ENCODE data around the gene FERMT2. TPM values are rescaled to one million over a fixed set of nuclear protein-coding genes. Genes with fewer than 3 reads are reported as not detected.

FERMT2 gene
- total RNA-seq, 1 experiment from 2014 or later = 40.8 TPM

DNA sequence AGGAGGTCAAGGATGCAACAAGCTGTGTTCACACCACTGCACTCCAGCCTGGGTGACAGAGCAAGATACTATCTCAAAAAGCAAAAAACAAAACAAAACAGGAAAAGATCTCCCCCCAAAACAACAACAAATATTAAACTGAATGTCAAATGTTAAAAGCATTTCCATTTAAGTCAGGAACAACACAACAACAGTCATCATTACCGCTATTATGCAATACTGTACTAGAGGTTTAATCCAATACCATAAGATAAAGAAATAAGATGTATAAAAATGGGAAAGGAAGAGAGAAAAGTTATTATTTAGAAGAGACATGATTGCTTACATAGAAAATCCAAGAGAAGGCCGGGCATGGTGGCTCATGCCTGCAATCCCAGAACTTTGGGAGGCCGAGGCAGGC, 36.6 kb downstream of the FERMT2 start:
- in situ Hi-C loops (cut with HindIII; ENCODE audit: low pct_unique_long_range_greater_than_20kb, low sequenced_read_pairs) = no loop called here
- no peak for DNase-seq (ENCODE audit: low read depth, low spot score)

GRCh38 chr14:52913271-52913670, 37.6 kb downstream of the FERMT2 start:
- in situ Hi-C loops (cut with HindIII; ENCODE audit: low pct_unique_long_range_greater_than_20kb, low sequenced_read_pairs) = no loop called here
- peak; percentile 38 for DNase-seq (ENCODE audit: low read depth, low spot score)

- DNase-seq (ENCODE audit: low read depth, low spot score) = no peak
- in situ Hi-C loops (cut with HindIII; ENCODE audit: low pct_unique_long_range_greater_than_20kb, low sequenced_read_pairs) = no loop called here
Observed at GRCh38 chr14:52911904-52912303, 38.9 kb downstream of the FERMT2 start.

DNA sequence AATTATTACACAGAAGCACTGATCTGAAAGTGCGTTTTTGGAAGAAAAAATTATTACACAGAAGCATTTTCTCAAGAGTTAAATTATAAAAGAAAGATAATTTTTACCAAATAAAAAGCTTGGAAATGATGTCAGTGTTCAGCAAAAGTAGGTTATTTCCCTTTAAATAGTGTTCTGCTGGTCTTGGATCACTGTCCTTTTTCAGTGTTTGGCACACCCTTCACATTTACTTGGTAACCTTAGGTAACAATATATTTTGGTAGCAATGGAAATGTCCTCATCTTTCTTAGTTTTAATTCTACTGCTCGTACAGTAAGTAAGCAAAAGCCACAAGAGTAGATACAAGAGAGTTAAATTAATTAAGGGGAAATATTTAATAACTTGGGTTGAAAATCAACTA, 40.3 kb downstream of the FERMT2 start:
- DNase-seq (ENCODE audit: low read depth, low spot score) = no peak
- in situ Hi-C loops (cut with HindIII; ENCODE audit: low pct_unique_long_range_greater_than_20kb, low sequenced_read_pairs) = no loop called here

- no peak for DNase-seq (ENCODE audit: low read depth, low spot score)
- in situ Hi-C loops (cut with HindIII; ENCODE audit: low pct_unique_long_range_greater_than_20kb, low sequenced_read_pairs) = no loop called here
Observed at GRCh38 chr14:52907949-52908348, 42.9 kb downstream of the FERMT2 start.

GRCh38 chr14:52906141-52906601, 44.7 kb downstream of the FERMT2 start:
- DNase-seq (ENCODE audit: low read depth, low spot score) = no peak
- in situ Hi-C loops (cut with HindIII; ENCODE audit: low pct_unique_long_range_greater_than_20kb, low sequenced_read_pairs) = no loop called here

- DNase-seq (ENCODE audit: low read depth, low spot score) = no peak
- in situ Hi-C loops (cut with HindIII; ENCODE audit: low pct_unique_long_range_greater_than_20kb, low sequenced_read_pairs) = no loop called here
Observed at GRCh38 chr14:52902971-52903619, 47.8 kb downstream of the FERMT2 start.

DNA sequence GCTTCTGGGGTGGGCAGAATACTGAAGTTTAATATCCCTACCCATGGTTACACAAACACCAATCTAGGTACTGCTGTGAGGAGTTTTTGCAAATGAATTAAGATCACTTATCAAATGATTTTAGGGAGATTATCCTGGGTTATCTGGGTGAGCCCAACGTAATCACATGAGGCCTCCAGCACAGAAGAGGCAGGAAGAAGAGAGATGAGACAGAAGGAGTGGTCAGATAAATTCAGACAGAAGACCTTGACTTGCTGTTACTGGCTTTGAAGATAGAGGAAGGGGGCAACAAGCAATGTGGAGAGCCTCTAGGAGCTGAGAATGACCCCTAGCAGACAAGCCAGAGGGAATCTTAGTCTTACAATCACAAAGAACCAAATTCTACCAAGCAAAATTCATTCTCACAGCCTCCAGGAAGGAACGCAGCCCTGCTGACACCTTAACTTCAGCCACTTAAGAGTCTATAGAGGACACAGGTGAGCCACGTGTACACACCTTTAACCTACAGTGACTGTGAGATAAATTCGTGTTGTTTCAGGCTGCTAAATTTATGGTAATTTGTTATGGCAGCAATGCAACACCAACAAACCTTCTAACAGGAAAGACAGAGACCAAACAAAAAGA, 49.4 kb downstream of the FERMT2 start:
- in situ Hi-C loops (cut with HindIII; ENCODE audit: low pct_unique_long_range_greater_than_20kb, low sequenced_read_pairs) = no loop called here
- no peak for DNase-seq (ENCODE audit: low read depth, low spot score)

- in situ Hi-C loops (cut with HindIII; ENCODE audit: low pct_unique_long_range_greater_than_20kb, low sequenced_read_pairs) = no loop called here
- no peak for DNase-seq (ENCODE audit: low read depth, low spot score)
Observed at GRCh38 chr14:52900731-52901130, 50.1 kb downstream of the FERMT2 start.

DNA sequence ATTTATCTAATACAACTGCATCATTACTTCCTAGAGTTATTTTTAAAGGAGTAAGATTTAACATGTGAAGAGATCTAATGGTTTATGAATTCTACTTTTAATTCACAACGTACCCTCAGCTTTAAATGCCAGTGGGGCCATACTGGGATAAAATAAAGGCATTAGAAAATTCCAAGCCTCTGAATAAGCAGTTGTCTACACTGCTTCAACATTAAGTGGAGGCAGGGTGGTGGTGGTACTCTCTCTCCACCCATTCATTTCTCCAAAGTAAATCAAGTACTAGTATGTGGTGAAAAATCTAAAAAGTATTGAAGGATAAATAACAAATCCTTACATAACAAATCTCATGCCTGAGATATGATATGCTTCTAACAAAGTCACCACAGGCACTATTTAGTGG, 52.4 kb downstream of the FERMT2 start:
- no peak for DNase-seq (ENCODE audit: low read depth, low spot score)
- in situ Hi-C loops (cut with HindIII; ENCODE audit: low pct_unique_long_range_greater_than_20kb, low sequenced_read_pairs) = no loop called here

GRCh38 chr14:52895000-52895399, 55.9 kb downstream of the FERMT2 start:
- DNase-seq (ENCODE audit: low read depth, low spot score) = peak; percentile 39
- in situ Hi-C loops (cut with HindIII; ENCODE audit: low pct_unique_long_range_greater_than_20kb, low sequenced_read_pairs) = no loop called here

GRCh38 chr14:52891800-52892199, 59.0 kb downstream of the FERMT2 start:
- no peak for DNase-seq (ENCODE audit: low read depth, low spot score)
- in situ Hi-C loops (cut with HindIII; ENCODE audit: low pct_unique_long_range_greater_than_20kb, low sequenced_read_pairs) = no loop called here

DNA sequence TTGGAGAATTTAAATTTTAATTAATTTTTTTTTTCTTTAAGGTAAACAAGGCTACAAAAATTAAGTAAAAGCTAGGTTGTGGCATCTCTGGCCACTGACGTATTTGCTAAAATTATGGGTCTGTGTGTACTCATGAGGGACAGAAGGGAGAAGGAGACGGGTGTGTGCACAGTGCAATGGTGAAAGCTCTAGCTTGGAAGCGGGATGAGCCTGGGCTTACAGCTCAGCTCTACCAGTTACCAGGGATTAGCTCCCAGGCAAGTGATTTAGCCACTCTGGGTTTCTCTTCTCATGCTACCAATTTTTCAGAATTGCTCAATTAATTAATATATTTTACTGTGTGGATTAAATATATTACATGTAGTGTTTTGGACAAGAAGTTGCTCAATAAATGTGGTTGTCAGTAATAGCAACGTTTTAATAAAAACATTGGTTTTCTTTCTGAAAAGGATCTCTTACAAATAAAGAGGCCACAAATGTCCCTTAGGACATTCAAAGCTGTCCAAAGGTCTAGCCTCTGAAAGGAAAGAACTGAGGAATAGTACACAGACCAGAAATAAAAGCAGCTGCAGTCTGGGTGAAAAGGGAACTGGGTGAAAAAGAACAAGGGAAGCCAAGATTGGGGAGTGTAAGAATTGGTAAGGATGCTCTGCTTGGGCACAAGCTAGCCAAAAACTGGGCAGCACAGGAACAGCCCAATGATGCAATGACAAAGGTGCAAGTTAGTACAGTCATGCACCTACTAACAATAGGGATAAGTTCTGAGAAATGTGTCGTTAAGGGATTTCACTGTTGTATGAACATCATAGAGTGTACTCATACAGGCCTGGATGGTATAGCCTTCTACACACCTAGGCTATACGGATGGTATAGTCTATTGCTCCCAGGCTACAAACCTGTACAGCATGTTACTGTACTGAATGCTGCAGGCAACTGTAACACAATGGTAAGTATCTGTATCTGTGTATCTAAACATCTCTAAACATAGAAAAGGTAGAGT, 61.7 kb downstream of the FERMT2 start:
- no peak for DNase-seq (ENCODE audit: low read depth, low spot score)
- in situ Hi-C loops (cut with HindIII; ENCODE audit: low pct_unique_long_range_greater_than_20kb, low sequenced_read_pairs) = no loop called here

GRCh38 chr14:52888159-52888558, 62.7 kb downstream of the FERMT2 start:
- in situ Hi-C loops (cut with HindIII; ENCODE audit: low pct_unique_long_range_greater_than_20kb, low sequenced_read_pairs) = no loop called here
- DNase-seq (ENCODE audit: low read depth, low spot score) = no peak

DNA sequence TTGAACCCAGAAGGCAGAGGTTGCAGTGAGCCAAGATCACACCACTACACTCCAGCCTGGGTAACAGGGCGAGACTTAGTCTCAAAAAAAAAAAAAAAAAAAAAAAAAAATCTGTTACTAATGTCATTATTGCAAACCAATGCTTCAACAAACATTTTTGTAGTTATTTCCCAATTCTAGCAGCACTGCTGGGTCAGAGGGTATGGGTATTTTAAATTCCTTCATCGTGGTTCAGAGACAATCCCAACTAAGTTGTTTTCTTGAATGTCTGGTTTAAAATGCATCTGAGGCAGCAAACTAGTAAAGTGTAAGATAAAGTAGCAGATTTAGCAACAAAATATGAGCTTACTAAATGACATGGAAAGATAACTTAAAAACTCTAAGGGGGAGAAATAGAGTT, 65.6 kb downstream of the FERMT2 start:
- DNase-seq (ENCODE audit: low read depth, low spot score) = no peak
- in situ Hi-C loops (cut with HindIII; ENCODE audit: low pct_unique_long_range_greater_than_20kb, low sequenced_read_pairs) = no loop called here

GRCh38 chr14:52883658-52884057, 67.2 kb downstream of the FERMT2 start:
- in situ Hi-C loops (cut with HindIII; ENCODE audit: low pct_unique_long_range_greater_than_20kb, low sequenced_read_pairs) = no loop called here
- DNase-seq (ENCODE audit: low read depth, low spot score) = no peak

DNA sequence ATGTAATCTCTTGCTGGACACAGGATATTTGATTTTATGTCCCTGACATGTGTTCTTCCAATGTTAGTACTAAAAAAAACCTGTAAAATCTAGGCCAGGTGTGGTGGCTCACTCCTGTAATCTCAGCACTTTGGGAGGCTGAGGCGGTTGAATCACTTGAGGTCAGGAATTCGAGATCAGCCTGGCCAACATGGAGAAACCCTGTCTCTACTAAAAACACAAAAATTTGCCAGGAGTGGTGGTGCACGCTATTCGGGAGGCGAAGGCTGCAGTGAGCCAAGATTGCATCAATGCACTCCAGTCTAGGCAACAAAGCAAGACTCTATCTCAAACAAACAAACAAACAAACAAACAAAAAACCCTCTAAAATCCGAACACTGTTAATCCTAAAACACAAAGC, 68.0 kb downstream of the FERMT2 start:
- in situ Hi-C loops (cut with HindIII; ENCODE audit: low pct_unique_long_range_greater_than_20kb, low sequenced_read_pairs) = no loop called here
- no peak for DNase-seq (ENCODE audit: low read depth, low spot score)

GRCh38 chr14:52879958-52880357, 70.9 kb downstream of the FERMT2 start:
- in situ Hi-C loops (cut with HindIII; ENCODE audit: low pct_unique_long_range_greater_than_20kb, low sequenced_read_pairs) = no loop called here
- no peak for DNase-seq (ENCODE audit: low read depth, low spot score)

Measured in SK-MEL-5 (cell line).